Right forelimb (tissue), 1 donor: Measurements from ENCODE around the gene ETV5.

Source experiments
- DNase-seq: peaks from one replicate; pipeline ENCODE4 v3.0.0-alpha.2; 2018

The ETV5 gene

GRCh38 chr3:186014866-186015265 is 94.0 kb downstream of the ETV5 start:
- DNase-seq, result no peak

DNA sequence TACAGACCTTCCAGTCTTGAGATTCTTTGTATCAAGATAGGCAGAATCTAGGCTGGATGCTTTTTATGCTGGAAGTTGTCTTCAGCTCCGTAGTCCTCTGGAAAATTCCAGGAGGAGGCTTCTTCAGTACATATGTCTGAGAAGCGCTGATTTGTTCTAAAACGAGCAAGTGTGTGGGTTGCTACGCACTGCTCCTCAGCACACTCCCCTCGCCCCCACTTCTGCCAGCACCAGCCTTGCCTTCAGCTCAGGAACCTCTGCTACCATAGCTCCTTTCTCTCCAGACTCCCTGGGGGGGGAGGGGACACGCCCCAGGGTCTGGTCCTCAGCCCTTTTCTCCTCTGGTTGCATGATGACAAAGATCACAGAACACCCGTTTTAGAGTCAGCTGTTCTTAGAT is 95.6 kb downstream of the ETV5 start:
- no peak for DNase-seq

DNA sequence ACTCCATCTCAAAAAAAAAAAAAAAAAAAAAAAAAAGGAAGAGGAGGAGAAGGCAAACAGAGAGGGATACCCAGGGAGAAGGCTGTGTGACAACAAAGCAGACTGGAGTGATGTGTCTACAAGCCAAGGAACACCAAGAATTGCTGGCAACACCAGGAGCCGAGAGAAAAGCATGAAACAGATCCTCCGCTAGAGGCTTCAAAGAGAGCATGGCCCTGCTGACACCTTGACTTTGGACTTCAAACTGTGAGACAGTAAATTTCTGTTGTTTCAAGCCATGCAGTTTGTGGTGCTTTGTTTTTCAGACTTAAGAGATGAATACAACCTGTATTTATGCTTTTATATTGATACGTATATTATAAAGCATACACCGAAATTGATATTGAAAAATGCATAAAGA is 96.8 kb downstream of the ETV5 start:
- no peak for DNase-seq

- no peak for DNase-seq
These were observed 104.2 kb downstream of the ETV5 start for GRCh38 chr3:186004671-186005070.

- no peak for DNase-seq
These were observed 104.7 kb downstream of the ETV5 start for GRCh38 chr3:186004209-186004608.

DNA sequence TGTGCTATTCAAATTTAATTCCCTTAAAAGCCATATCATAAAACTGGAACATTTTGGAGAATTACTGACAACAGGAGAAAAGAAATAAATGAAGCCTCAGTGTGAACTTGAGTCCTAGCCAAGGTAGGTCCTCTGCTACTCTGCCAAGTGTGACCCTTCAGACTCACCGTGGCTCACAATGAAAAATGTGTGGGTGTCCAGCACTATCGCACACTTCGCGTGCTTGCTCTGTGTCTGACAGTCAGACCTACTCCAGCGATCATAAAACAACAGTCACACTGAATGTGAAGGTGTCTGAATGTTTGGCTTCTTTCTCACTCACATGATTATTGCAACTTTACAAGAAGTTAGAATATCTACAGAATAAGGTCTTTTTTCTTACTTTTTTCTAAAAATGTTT is 105.3 kb downstream of the ETV5 start:
- DNase-seq, result no peak

DNA sequence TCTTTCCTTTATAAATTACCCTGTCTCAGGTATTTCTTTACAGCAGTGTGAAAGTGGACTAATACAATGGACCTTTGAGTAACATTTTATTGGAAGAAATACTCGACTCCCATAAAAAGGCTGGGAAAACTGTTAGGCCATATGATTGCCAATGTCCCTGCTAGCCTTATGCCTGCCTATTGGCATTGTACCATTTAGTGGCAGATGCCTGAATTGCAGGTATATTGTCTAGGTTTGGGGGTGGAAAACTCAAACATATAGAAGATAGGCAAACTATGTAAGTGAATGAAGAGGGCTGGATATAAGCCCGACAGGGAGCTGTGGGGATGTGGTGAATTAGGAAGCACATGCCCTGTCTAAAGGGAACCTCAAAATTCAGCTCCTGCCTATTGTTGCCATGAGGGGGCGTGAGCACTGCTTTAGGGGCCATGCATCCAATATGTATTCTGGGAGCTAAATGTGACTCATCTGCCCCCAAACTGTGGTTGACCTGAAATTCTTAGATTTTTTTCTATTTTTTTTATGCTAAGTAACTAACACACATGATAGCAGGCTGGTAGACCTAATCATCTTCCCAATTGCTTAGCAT is 105.9 kb downstream of the ETV5 start:
- DNase-seq, result no peak

- DNase-seq, result no peak
These were observed 107.0 kb downstream of the ETV5 start for GRCh38 chr3:186001842-186002241.

DNA sequence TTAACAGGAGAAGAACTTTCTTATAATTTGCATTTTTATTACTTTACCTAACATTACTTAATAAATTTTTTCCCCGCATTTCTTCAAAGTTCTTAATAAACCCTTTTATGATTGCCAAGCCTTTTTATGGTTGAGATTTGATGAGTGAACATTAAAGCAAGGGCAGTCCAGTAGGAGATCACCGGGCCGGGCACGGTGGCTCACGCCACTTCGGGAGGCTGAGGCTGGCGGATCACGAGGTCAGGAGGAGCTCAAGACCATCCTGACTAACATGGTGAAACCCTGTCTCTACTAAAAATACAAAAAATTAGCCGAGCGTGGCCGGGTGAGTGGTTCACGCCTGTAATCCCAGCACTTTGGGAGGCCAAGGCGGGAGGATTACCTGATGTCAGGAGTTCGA is 109.7 kb downstream of the ETV5 start:
- DNase-seq, result no peak

GRCh38 chr3:185998136-185998535 is 110.8 kb downstream of the ETV5 start:
- no peak for DNase-seq

- DNase-seq, result no peak
These were observed 111.8 kb downstream of the ETV5 start for GRCh38 chr3:185997130-185997529.
